ENCODE results near the gene EVI5L. TPM values are rescaled to one million over a fixed set of nuclear protein-coding genes. Genes with fewer than 3 reads are reported as not detected.

EVI5L gene
- total RNA-seq, 1 donor from 2014 or later: 9.2 TPM

- Histone ChIP-seq H3K4me3 (ENCODE audit: low read depth, low read length) (no peak overlapping the region), H3K27me3 (ENCODE audit: control insufficient read depth, insufficient read depth, low read length) (no peaks in the 10 kb centered on the region), H3K36me3 (ENCODE audit: control insufficient read depth, insufficient read depth, low read length) (no peaks in the 10 kb centered on the region)
- no peak for TF ChIP-seq CTCF (IDR thresholded peaks at IDR 0.05; ENCODE audit: insufficient read depth, low read length, severe bottlenecking)
- no peak for FAIRE-seq
- no peak for DNase-seq (ENCODE audit: low read depth)
Measured at GRCh38 chr19:7860714-7861618, 30.9 kb downstream of the EVI5L start.

- Histone ChIP-seq H3K4me3 (ENCODE audit: low read depth, low read length) (peak overlapping the region; percentile 33), H3K36me3 (ENCODE audit: control insufficient read depth, insufficient read depth, low read length) (no peaks in the 10 kb centered on the region), H3K27me3 (ENCODE audit: control insufficient read depth, insufficient read depth, low read length) (no peaks in the 10 kb centered on the region)
- DNase-seq (ENCODE audit: low read depth) (no peak), FAIRE-seq (no peak)
- TF ChIP-seq CTCF (IDR thresholded peaks at IDR 0.05; ENCODE audit: insufficient read depth, low read length, severe bottlenecking): peak; percentile 37
Measured at GRCh38 chr19:7861619-7862412, 31.8 kb downstream of the EVI5L start.

- DNase-seq (ENCODE audit: low read depth) (peak; percentile 29), FAIRE-seq (no peak)
- H3K4me3 ChIP-seq (ENCODE audit: low read depth, low read length): peak overlapping the region; percentile 33
- H3K27me3 ChIP-seq (ENCODE audit: control insufficient read depth, insufficient read depth, low read length): no peaks in the 10 kb centered on the region
- TF ChIP-seq CTCF (IDR thresholded peaks at IDR 0.05; ENCODE audit: insufficient read depth, low read length, severe bottlenecking): no peak
- H3K36me3 ChIP-seq (ENCODE audit: control insufficient read depth, insufficient read depth, low read length): no peaks in the 10 kb centered on the region
Measured at GRCh38 chr19:7862413-7862951, 32.5 kb downstream of the EVI5L start.

- FAIRE-seq: no peak
- no peaks in the 10 kb centered on the region for H3K27me3 ChIP-seq (ENCODE audit: control insufficient read depth, insufficient read depth, low read length)
- H3K4me3 ChIP-seq (ENCODE audit: low read depth, low read length): no peak overlapping the region
- H3K36me3 ChIP-seq (ENCODE audit: control insufficient read depth, insufficient read depth, low read length): no peaks in the 10 kb centered on the region
- DNase-seq (ENCODE audit: low read depth): no peak
- no peak for TF ChIP-seq CTCF (IDR thresholded peaks at IDR 0.05; ENCODE audit: insufficient read depth, low read length, severe bottlenecking)
Measured at GRCh38 chr19:7863157-7863970, 33.3 kb downstream of the EVI5L start.

- no peak for FAIRE-seq
- no peak for DNase-seq (ENCODE audit: low read depth)
- Histone ChIP-seq H3K27me3 (ENCODE audit: control insufficient read depth, insufficient read depth, low read length) (no peaks in the 10 kb centered on the region), H3K36me3 (ENCODE audit: control insufficient read depth, insufficient read depth, low read length) (no peaks in the 10 kb centered on the region), H3K4me3 (ENCODE audit: low read depth, low read length) (no peak overlapping the region)
- TF ChIP-seq CTCF (IDR thresholded peaks at IDR 0.05; ENCODE audit: insufficient read depth, low read length, severe bottlenecking): no peak
Measured at GRCh38 chr19:7863971-7864689, 34.1 kb downstream of the EVI5L start.
